Measurements from ENCODE around the gene CCDC107.
A peak's percentile ranks its signal among the peaks of the same experiment; 100 is the strongest.

The CCDC107 gene

GRCh38 chr9:35664531-35665470 is 6.7 kb downstream of the CCDC107 start, which contains the start of gene ARHGEF39:
TSS of gene ARHGEF39 (minus strand) at chr9:35665195. CDS start at chr9:35665169, 26 bp downstream.
- Mint-ChIP-seq H3K4me3 (peak within 1 kb of the TSS; percentile 82), H3K27me3 (no peaks in the 10 kb centered on the region), H3K27ac (peak within 1 kb of the TSS; percentile 77), H3K9me3 (no peaks in the 10 kb centered on the region), H3K4me1 (peaks cover 48% of the 10 kb centered on the region), H3K36me3 (peaks cover 13% of the 10 kb centered on the region)
- peak; percentile 79 for ATAC-seq

- Mint-ChIP-seq H3K4me1 (peaks cover 41% of the 10 kb centered on the region), H3K27me3 (no peaks in the 10 kb centered on the region), H3K4me3 (peak overlapping the region; percentile 82), H3K36me3 (peaks cover 8% of the 10 kb centered on the region), H3K9me3 (no peaks in the 10 kb centered on the region), H3K27ac (peak overlapping the region; percentile 77)
- ATAC-seq, result no peak
Observed at GRCh38 chr9:35665471-35665818, 7.4 kb downstream of the CCDC107 start.

GRCh38 chr9:35666045-35666444 is 8.0 kb downstream of the CCDC107 start:
- Mint-ChIP-seq H3K27ac (no peak overlapping the region), H3K36me3 (peaks cover 2% of the 10 kb centered on the region), H3K4me1 (peaks cover 35% of the 10 kb centered on the region)

GRCh38 chr9:35666549-35666948 is 8.5 kb downstream of the CCDC107 start:
- H3K27me3 Mint-ChIP-seq, result no peaks in the 10 kb centered on the region
- peak; percentile 56 for ATAC-seq
- H3K36me3 Mint-ChIP-seq, result no peaks in the 10 kb centered on the region
- H3K4me1 Mint-ChIP-seq, result peaks cover 33% of the 10 kb centered on the region
- H3K27ac Mint-ChIP-seq, result no peak overlapping the region
- H3K9me3 Mint-ChIP-seq, result no peaks in the 10 kb centered on the region
- H3K4me3 Mint-ChIP-seq, result no peak overlapping the region

More at GRCh38 chr9:35666045-35666444, 8.0 kb downstream of the CCDC107 start:
- no peaks in the 10 kb centered on the region for H3K9me3 Mint-ChIP-seq
- ATAC-seq, result no peak
- no peaks in the 10 kb centered on the region for H3K27me3 Mint-ChIP-seq
- no peak overlapping the region for H3K4me3 Mint-ChIP-seq

- Mint-ChIP-seq H3K4me3 (no peak overlapping the region), H3K36me3 (no peaks in the 10 kb centered on the region), H3K27me3 (no peaks in the 10 kb centered on the region), H3K9me3 (no peaks in the 10 kb centered on the region), H3K4me1 (peaks cover 19% of the 10 kb centered on the region), H3K27ac (no peak overlapping the region)
- ATAC-seq, result no peak
Observed at GRCh38 chr9:35667939-35668338, 9.8 kb downstream of the CCDC107 start.

GRCh38 chr9:35669331-35670145 is 11.4 kb downstream of the CCDC107 start:
- no peak overlapping the region for H3K4me3 Mint-ChIP-seq
- H3K27ac Mint-ChIP-seq, result no peak overlapping the region
- no peak for ATAC-seq
- peaks cover 7% of the 10 kb centered on the region for H3K27me3 Mint-ChIP-seq
- peaks cover 24% of the 10 kb centered on the region for H3K4me1 Mint-ChIP-seq
- no peaks in the 10 kb centered on the region for H3K9me3 Mint-ChIP-seq
- no peaks in the 10 kb centered on the region for H3K36me3 Mint-ChIP-seq

- Mint-ChIP-seq H3K4me1 (peaks cover 15% of the 10 kb centered on the region), H3K27me3 (peaks cover 13% of the 10 kb centered on the region), H3K27ac (peak within 1 kb of the TSS; percentile 5), H3K9me3 (no peaks in the 10 kb centered on the region), H3K4me3 (peak within 1 kb of the TSS; percentile 29), H3K36me3 (no peaks in the 10 kb centered on the region)
- no peak for ATAC-seq
Observed at GRCh38 chr9:35673132-35674024, 15.3 kb downstream of the CCDC107 start, which contains the start of gene CA9. TSS of gene CA9 (plus strand) at chr9:35673928. CDS start at chr9:35673960, 32 bp downstream.

GRCh38 chr9:35674025-35674361 is 15.9 kb downstream of the CCDC107 start:
- no peak overlapping the region for H3K4me3 Mint-ChIP-seq
- peaks cover 13% of the 10 kb centered on the region for H3K27me3 Mint-ChIP-seq
- ATAC-seq, result no peak
- H3K9me3 Mint-ChIP-seq, result no peaks in the 10 kb centered on the region
- H3K36me3 Mint-ChIP-seq, result no peaks in the 10 kb centered on the region
- H3K27ac Mint-ChIP-seq, result peak overlapping the region; percentile 5
- peaks cover 17% of the 10 kb centered on the region for H3K4me1 Mint-ChIP-seq

GRCh38 chr9:35675204-35675603 is 17.1 kb downstream of the CCDC107 start:
- no peak for ATAC-seq
- H3K36me3 Mint-ChIP-seq, result no peaks in the 10 kb centered on the region
- H3K27ac Mint-ChIP-seq, result no peak overlapping the region
- no peaks in the 10 kb centered on the region for H3K9me3 Mint-ChIP-seq
- peaks cover 13% of the 10 kb centered on the region for H3K27me3 Mint-ChIP-seq
- H3K4me3 Mint-ChIP-seq, result peak overlapping the region; percentile 63
- peaks cover 27% of the 10 kb centered on the region for H3K4me1 Mint-ChIP-seq

GRCh38 chr9:35675732-35676392 is 17.8 kb downstream of the CCDC107 start:
- no peaks in the 10 kb centered on the region for H3K9me3 Mint-ChIP-seq
- H3K27ac Mint-ChIP-seq, result no peak overlapping the region
- H3K27me3 Mint-ChIP-seq, result peaks cover 13% of the 10 kb centered on the region
- peaks cover 34% of the 10 kb centered on the region for H3K4me1 Mint-ChIP-seq
- ATAC-seq, result peak; percentile 57
- H3K4me3 Mint-ChIP-seq, result peak overlapping the region; percentile 63
- H3K36me3 Mint-ChIP-seq, result no peaks in the 10 kb centered on the region

- H3K4me3 Mint-ChIP-seq, result no peak overlapping the region
- peaks cover 46% of the 10 kb centered on the region for H3K4me1 Mint-ChIP-seq
- H3K27me3 Mint-ChIP-seq, result peaks cover 10% of the 10 kb centered on the region
- H3K36me3 Mint-ChIP-seq, result no peaks in the 10 kb centered on the region
- H3K9me3 Mint-ChIP-seq, result no peaks in the 10 kb centered on the region
- no peak for ATAC-seq
- peak overlapping the region; percentile 26 for H3K27ac Mint-ChIP-seq
Observed at GRCh38 chr9:35679091-35679490, 21.0 kb downstream of the CCDC107 start.

GRCh38 chr9:35679766-35680330 is 21.8 kb downstream of the CCDC107 start:
- peaks cover 3% of the 10 kb centered on the region for H3K27me3 Mint-ChIP-seq
- no peak overlapping the region for H3K4me3 Mint-ChIP-seq
- peak overlapping the region; percentile 71 for H3K27ac Mint-ChIP-seq
- H3K9me3 Mint-ChIP-seq, result no peaks in the 10 kb centered on the region
- no peaks in the 10 kb centered on the region for H3K36me3 Mint-ChIP-seq
- H3K4me1 Mint-ChIP-seq, result peaks cover 38% of the 10 kb centered on the region
- no peak for ATAC-seq

- no peaks in the 10 kb centered on the region for H3K36me3 Mint-ChIP-seq
- H3K4me1 Mint-ChIP-seq, result peaks cover 37% of the 10 kb centered on the region
- H3K4me3 Mint-ChIP-seq, result peak overlapping the region; percentile 27
- H3K27ac Mint-ChIP-seq, result peak overlapping the region; percentile 71
- no peaks in the 10 kb centered on the region for H3K27me3 Mint-ChIP-seq
- no peaks in the 10 kb centered on the region for H3K9me3 Mint-ChIP-seq
- ATAC-seq, result peak; percentile 81
Observed at GRCh38 chr9:35680331-35681105, 22.4 kb downstream of the CCDC107 start.

All from stimulated activated memory B cell treated with anti-CD40 and anti-IgM and Interleukin-4, amounts not matched to agents 10 μg/mL and 1 μg/mL and 100 μg/mL, for 72 hours (primary cell).